ENCODE measurements around the gene ARF3.

DNA sequence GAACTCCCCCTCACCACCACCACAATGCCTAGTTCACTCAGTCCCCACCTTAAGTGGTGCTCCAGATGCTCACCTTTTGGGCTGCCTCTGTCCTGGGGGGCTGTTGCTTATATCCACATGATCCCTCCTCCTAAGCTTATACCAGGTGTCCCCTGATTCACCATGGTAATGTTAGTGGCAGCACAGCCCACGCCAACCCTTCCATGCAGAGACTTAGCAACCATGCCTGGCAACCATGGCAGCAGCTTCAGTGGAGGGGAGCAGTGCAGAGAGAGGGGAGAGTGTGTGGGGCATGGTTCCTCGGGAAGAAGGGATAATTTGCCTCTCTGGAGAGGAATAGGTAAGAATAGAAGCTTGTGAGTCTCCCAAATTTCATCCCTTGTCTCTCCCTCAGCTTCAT lies 43.1 kb upstream of the ARF3 start:
- no peak for TF ChIP-seq MAX (IDR thresholded peaks at IDR 0.05; ENCODE audit: insufficient read depth, insufficient read length)
- no peak for TF ChIP-seq JUN (IDR thresholded peaks at IDR 0.05; ENCODE audit: borderline replicate concordance, insufficient read depth, insufficient read length, low read depth)
- TF ChIP-seq POLR2A (IDR thresholded peaks at IDR 0.05; ENCODE audit: low read depth, low read length), result no peak
- no peak for TF ChIP-seq GATA2 (IDR thresholded peaks at IDR 0.05; ENCODE audit: insufficient read depth, insufficient read length, low read depth, low read length)

All from endothelial cell of umbilical vein (primary cell).